ENCODE results near the gene RUNX1.

RUNX1 gene

DNA sequence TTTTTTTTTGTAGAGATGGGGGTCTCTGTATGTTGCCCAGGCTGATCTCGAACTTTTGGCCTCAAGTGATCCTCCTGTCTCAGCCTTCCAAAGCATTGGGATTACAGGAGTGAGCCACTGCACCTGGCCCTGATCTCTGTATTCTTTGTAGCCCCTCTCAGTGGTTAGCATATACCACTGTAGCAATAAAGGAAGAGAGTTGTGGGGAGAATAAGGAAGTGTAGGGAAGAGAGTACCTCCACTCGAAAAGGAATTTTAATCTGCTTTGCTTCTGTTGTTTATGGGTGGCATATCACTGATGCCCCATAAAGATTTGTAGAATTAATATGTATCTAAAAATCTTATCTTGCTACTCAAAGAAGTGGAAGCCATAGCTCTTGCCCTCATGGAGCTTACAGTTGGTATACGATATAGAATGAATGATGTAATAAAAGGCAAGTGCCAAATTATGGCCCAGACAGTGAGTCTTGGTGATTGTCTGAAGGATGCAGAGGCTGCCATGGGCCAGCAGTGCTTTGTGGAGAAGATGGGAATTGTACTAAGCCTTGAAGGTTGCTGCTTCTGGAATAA, 284.3 kb downstream of the RUNX1 start:
- DNase-seq = no peak

- DNase-seq = no peak
These were observed 286.3 kb downstream of the RUNX1 start for GRCh38 chr21:34762786-34763185.

DNA sequence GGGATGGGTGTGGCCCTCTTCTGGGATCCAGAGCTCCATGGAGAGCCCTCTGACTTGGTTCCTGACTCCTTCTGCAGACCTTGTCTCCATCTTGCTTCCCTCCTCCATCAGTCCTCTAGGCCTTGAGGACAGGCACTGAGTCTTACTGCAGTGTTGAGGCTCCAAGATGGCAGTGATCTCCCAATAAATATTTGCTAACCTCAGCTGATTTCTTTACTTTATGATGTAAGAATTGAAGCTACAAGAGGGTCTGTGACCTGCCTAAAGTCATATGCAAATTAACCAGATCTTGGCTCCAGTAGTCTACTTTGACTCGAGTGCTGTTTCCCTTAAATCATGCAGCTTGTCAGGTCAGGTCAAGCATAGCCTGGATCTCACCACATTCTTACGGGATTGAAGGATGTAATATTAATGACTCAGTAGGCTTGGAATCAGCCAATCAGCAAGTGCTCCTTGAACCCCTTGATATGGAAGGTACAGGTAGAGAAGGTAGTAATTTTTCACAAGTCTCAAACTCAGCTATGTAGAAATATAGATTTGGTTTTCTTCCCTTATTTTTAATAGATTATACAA, 287.3 kb downstream of the RUNX1 start:
- DNase-seq = no peak

DNA sequence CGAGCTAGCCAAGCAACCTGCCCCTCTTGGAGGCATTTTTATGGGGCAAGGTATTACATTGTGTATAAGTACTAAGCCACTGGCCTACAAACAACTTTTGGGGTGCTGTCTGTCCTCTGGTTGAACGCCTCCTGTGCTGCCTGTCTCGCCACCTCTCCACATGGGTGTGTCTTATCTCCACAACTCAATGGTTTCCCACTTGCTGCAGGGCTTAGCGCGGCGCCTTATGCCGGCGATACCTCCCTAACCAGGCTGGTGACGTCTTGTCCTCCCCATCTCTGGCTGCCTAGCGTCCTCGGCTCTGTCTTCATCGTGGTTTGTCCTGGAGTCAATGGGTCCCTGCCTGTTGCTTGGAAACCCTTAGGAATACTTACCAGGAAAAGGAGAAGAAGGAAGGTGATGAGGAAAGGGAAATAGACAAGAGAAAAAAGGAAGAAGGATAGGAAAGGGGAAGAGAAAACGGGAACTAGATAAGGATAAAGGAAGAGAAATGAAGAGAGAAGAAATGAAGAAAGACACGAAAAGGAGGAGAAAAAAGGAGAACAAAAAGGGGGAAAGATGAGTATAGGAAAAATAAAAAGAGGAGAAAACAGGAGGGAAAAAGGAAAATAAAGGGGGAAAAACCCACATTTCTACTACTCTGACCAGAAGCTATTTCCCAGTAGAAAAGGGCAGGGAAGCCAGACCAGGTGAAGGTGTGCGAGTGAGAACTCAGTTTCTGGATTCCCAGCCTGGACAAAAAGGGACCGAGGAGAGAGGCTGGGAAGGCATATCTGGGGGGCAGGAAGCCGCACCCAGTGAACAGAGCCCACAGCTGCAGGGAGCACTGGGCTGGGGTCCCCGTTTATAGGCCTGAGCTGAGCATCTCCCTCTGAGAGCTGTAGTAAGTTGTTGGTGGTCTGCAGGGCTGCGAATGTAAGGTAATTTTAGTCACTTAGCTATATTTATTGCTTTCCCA, 294.1 kb downstream of the RUNX1 start:
- DNase-seq = no peak

DNA sequence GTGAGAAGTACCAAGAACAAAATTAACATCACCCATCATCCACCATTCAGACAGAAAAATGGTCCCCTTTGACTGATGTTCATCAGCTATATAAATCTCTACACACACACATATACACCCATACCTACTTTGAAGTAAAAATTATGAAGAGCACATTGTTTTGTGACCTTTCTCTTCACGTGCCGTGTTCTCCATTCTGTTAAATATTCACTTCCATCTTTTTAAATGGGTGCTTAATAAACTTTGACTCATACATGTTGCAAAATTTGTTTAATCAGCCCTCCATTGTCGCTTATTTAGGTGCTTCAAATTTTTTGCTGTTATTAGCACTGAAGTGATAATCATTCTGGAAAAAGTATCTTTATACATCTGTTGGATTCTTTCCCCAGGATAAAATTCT, 300.2 kb downstream of the RUNX1 start:
- DNase-seq = no peak

DNA sequence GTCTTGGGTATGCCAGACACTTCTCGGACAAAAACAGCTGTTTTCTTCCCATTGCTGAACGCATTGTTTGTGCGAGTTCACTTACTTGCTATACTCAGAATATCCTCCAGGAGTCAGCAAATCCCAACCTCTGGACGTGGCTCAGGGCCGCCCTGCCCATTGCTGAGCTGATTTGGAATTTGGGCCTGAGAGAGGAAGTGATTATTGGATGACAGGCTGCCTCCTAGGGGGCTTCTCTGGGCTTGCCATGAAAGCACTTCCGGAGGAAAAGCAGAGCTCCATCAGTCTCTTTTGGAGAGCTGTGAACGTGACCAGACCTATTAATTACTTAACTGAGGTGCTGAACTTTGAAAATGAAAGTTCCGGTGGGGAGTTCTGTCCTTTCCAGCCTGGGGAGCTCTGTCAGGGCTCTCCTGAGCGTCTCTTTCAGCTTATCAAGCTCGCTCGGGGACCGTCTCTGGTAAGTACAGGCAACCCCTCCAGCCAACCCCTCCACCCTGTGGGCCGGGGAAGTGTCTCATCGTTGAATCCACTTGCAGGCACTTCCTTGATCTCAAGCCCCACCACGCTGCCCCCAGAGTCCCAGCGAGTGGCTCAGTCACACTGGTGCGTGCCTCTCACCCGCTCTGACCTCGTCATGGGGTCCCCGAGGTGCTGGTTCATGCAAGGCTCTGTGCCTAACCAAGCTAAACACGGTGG, 303.4 kb downstream of the RUNX1 start:
- DNase-seq = peak; percentile 91

GRCh38 chr21:34744801-34745200, 304.3 kb downstream of the RUNX1 start:
- DNase-seq = no peak

DNA sequence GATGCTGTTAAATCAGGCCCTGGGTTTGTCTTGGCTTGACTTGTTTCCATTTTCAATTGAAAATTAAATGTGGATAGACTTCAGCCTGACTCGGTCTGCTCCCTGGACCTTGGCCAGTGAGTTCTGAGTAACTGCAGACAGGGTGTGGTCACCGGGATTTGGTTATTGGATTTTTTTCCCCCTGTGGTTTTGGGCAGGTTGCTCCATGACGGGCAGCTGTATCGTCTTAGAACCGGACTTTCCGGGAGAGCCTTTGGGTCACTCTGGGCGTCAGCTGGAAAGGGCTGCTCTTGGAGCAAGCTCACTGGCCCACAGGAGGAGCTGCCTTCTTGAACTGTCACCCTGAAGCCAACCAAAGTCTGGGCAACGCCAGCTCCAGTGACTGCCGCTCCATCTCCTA, 305.3 kb downstream of the RUNX1 start:
- no peak for DNase-seq

- no peak for DNase-seq
These were observed 305.8 kb downstream of the RUNX1 start for GRCh38 chr21:34743285-34743684.

- DNase-seq = no peak
These were observed 308.9 kb downstream of the RUNX1 start for GRCh38 chr21:34740198-34740597.
